Stimulated activated CD8-positive, alpha-beta memory T cell treated with anti-CD3 and anti-CD28 coated beads, Interleukin-7, amount 100 ng/mL, for 24 hours (primary cell): ENCODE measurements around the gene PHF1.
A peak's percentile ranks its signal among the peaks of the same experiment; 100 is the strongest.

Experiments
- DNase-seq: peaks from one replicate; pipeline ENCODE4 v3.0.0-alpha.2; 2020; ENCODE audit warnings: low read depth

PHF1 gene

DNA sequence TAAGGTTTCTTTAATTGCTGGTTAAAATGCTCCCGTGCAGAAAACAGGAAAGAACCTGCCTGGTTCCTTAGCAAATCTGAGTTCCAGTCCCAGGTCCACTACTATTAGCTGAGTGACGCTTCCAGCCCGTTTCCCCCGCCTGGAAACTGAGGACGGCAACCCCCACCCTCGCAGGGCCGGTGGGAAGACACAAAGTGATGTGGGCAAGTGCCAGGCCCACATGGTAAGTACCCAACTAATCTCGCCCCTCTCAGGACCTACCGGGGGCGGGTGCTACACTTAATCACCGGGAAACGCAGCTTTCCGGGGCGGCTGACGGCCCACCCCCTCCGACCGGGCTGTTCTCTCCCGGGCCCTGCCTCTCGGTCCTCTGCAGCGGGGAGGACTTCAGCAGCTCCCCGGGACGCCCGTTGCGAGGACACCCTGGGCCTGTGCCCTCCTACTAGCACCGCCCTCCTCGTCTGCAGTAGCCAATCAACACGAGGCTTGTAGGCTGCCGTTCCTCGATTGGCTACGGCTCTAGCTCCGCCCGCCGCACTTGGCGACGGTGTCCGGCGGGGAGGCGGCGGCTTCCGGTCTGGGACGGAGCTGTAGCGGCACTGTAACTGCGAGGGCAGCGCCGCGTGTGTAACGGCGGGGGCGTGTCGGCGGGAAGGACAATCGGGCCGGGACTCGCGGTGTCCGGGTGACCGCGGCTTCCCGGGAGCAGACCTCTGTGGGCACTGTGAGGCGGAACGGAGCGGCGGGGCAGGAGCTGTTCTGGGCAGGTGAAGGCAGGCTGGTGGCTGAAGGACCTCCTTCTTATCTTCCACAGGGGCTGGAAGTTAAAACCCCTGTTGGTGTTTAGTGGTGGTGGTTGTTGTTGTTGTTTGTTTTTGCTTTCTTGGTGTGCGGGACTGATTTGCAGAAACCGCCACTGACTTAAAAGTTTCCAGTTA lies 43.5 kb downstream of the PHF1 start, which contains the start of gene ZBTB9:
ZBTB9 (plus strand) TSS at position 568 of the 938 bp plus-strand sequence. CDS start 525 bp downstream, outside the sequence.
- DNase-seq, result peak; percentile 81

- no peak for DNase-seq
These were observed 44.2 kb downstream of the PHF1 start for GRCh38 chr6:33455051-33455450.

- DNase-seq, result no peak
These were observed 45.3 kb downstream of the PHF1 start for GRCh38 chr6:33456156-33456555.

- no peak for DNase-seq
These were observed 47.9 kb downstream of the PHF1 start for GRCh38 chr6:33458676-33459075.

DNA sequence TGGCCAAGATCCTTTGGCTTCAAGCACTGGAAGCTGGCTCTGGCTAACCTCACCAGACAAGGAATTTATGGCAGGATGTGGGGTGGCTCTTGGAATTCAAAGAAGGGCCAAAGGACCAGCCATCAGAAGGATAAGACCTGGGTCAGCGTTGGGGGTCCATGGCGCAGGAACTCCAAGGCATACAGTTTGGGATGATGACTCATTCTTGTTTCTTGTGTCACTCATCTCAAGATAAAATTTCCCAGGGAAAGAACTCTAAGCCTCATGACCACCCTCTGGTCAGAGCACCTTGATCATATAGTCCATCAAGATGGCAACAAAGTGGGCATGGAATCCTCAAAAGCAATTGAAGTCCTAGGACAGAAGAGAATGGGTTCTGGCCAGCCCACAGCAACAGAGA lies 48.4 kb downstream of the PHF1 start:
- DNase-seq, result no peak
